Suprapubic skin (tissue), 4 donors: ENCODE measurements around the gene LRRC9.

Source experiments
- POLR2A ChIP-seq, 2 donors: fragments of 450-650 bp; IDR thresholded peaks; one replicate each; pipeline ENCODE4 v1.6.1; 2017; ENCODE audit warnings: antibody characterized with exemption in 2 of 2, mild to moderate bottlenecking in 2 of 2, moderate library complexity in 2 of 2
- POLR2AphosphoS5 ChIP-seq, 3 donors: sonication (generic); formaldehyde crosslinking; IDR thresholded peaks; one replicate each; pipeline ENCODE4 v1.6.1; 2017; ENCODE audit warnings: antibody characterized with exemption in 3 of 3
- TF ChIP-seq, protein P1 (sequence below), 2 donors: fragments of 200-600 bp in 1 of 2; fragments of 450-650 bp in 1 of 2; sonication (generic) in 1 of 2; IDR thresholded peaks; one replicate each; pipeline ENCODE4 v1.5.1; 2016 to 2019; ENCODE audit warnings: antibody characterized with exemption in 2 of 2, mild to moderate bottlenecking in 1 of 2, moderate library complexity in 1 of 2

DNA sequence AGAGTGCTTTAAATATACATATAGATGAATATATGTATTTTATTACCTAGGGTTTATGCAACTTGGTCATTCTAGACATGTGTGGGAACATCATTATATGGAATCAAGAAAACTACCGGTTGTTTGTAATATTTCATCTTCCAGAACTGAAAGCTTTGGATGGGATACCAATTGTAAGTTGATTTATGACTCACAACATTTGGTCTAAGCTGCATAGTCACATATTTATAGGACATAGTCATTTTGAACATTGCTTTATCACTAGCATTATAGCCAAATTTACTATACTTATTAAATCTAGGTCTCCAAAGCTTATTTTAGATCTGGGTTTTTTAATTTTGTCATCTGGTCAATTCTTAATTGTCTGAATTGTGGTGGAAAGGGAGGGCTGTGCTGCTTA, 88.1 kb downstream of the LRRC9 start:
- TF ChIP-seq, protein P1, sequence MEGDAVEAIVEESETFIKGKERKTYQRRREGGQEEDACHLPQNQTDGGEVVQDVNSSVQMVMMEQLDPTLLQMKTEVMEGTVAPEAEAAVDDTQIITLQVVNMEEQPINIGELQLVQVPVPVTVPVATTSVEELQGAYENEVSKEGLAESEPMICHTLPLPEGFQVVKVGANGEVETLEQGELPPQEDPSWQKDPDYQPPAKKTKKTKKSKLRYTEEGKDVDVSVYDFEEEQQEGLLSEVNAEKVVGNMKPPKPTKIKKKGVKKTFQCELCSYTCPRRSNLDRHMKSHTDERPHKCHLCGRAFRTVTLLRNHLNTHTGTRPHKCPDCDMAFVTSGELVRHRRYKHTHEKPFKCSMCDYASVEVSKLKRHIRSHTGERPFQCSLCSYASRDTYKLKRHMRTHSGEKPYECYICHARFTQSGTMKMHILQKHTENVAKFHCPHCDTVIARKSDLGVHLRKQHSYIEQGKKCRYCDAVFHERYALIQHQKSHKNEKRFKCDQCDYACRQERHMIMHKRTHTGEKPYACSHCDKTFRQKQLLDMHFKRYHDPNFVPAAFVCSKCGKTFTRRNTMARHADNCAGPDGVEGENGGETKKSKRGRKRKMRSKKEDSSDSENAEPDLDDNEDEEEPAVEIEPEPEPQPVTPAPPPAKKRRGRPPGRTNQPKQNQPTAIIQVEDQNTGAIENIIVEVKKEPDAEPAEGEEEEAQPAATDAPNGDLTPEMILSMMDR (IDR thresholded peaks at IDR 0.05): no peak
- TF ChIP-seq POLR2AphosphoS5 (IDR thresholded peaks at IDR 0.05): no peak
- TF ChIP-seq POLR2A (IDR thresholded peaks at IDR 0.05): no peak
